Muscle of arm (tissue), 12 donors: ENCODE data around the gene KLF1. TPM values are rescaled to one million over a fixed set of nuclear protein-coding genes. Genes with fewer than 3 reads are reported as not detected.
"Not testable (repeated sequence)": the region's sequence is repeated elsewhere in the genome, so short reads cannot be mapped to it uniquely, and the experiment has no call there.

Experiments used
- DNase-seq: peaks from one replicate; pipeline ENCODE4 v3.0.0-alpha.2; 2013
- polyA plus RNA-seq, 12 donors: library from polyadenylated mRNA; unstranded; fragments of 120-200 nt; gene quantifications; one replicate each; pipeline ENCODE4 v1.2.1, GENCODE V29; 2013; ENCODE audit not compliant: insufficient read length in 12 of 12

The KLF1 gene
- polyA plus RNA-seq, 12 donors = 0.15 to 2.8 (median 0.43) TPM; not detected in 2

- DNase-seq = peak; percentile 63
Observed at GRCh38 chr19:12867120-12868099, 19.6 kb downstream of the KLF1 start.

GRCh38 chr19:12866416-12867119, 20.4 kb downstream of the KLF1 start:
- no peak for DNase-seq

DNA sequence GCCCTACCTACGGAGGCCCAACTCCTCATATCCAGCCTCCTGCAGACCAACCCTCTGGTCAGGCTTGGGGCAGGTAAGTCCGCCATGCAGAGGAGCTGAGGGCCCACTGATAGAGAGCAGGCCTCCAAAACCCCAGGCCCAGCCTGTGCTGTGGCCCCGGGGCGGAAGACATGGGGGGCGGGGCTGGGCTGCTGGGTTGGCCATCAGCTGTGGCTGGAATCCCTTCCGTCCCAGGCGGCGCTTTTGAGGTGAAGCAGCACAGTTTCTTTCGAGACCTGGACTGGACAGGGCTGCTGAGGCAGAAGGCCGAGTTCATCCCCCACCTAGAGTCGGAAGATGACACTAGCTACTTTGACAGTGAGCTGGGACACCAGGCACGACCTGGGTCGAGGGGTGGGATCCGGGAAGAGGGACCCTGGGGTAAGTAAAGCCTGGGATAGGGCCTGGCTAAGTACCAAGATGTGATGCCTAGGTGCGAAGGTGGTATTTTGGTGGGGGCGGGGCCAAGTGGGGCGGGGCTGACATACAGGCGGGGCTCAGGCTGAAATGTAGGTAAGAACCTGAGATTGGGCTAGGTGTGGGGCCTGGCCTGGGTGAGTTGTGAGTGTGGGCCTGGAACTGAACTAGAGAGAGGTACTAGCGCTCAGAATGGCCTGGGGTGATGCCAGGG, 21.1 kb downstream of the KLF1 start:
- DNase-seq = no peak

GRCh38 chr19:12864721-12865715, 22.0 kb downstream of the KLF1 start:
- DNase-seq = no peak

DNA sequence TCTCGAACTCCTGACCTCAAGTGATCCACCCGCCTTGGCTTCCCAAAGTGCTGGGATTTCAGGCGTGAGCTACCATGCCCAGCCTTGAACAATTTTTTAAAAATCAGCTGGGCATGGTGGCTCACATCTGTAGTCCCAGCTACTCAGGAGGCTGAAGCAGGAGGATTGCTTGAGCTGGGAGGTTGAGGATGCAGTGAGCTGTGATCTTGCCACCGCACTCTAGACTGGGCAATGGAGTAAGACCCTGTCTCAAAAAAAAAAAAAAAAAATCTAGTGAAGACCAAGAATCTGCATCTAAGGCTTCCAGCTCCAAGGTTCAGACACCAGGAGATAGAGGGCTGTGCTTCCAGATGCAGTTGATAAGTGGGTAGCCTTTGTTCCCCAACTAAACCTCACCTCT, 22.9 kb downstream of the KLF1 start:
- DNase-seq = no peak

DNA sequence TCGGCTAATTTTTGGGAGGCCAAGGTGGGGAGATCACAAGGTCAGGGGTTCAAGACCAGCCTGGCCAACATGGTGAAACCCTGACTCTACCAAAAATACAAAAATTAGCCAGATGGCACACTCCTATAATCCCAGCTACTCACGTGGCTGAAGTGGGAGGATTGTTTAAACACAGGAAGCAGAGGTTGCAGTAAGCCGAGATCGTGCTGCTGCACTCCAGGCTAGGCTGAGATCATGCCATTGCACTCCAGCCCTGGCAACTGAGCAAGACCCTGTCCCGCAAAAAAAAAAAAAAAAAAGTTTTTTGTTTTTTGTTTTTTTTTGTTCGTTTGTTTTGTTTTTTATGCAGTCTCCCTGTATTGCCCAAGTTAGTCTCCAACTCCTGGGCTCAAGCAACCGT, 27.5 kb downstream of the KLF1 start:
- no peak for DNase-seq

DNA sequence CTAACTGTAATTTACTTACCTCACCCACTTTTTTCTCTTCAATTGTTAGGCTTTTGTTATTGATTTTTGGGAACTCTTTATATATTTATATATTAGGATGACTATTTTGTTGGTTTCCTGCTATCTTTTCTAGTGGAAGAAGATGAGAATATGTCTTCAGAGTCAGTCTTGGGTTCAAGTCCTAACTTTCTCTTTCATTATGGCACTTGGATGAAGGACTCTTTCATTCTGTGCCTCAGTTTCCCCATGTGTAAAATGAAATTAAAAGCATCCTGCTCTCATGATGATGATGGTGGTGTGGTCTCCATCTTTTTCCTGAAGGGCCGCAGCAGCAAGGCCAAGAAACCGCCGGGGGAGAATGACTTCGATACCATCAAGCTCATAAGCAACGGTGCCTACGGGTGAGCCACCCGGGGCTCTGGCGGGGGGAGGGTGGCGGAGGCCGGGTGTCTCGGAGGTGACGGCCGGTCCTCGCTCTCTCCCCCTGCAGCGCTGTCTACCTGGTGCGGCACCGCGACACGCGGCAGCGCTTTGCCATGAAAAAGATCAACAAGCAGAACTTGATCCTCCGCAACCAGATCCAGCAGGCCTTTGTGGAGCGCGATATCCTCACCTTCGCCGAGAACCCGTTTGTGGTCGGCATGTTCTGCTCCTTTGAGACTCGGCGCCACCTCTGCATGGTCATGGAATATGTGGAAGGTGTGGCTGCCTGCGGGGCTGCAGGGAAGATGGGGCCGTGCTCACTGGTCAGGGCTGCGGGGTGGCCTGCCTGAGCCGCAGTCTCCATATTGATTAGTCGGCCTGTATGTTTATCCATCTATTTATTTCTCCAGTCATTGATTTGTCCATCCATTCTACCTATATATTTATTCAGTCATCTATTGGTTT, 28.7 kb downstream of the KLF1 start:
- no peak for DNase-seq

- no peak for DNase-seq
Observed at GRCh38 chr19:12856653-12857052, 30.3 kb downstream of the KLF1 start.

DNA sequence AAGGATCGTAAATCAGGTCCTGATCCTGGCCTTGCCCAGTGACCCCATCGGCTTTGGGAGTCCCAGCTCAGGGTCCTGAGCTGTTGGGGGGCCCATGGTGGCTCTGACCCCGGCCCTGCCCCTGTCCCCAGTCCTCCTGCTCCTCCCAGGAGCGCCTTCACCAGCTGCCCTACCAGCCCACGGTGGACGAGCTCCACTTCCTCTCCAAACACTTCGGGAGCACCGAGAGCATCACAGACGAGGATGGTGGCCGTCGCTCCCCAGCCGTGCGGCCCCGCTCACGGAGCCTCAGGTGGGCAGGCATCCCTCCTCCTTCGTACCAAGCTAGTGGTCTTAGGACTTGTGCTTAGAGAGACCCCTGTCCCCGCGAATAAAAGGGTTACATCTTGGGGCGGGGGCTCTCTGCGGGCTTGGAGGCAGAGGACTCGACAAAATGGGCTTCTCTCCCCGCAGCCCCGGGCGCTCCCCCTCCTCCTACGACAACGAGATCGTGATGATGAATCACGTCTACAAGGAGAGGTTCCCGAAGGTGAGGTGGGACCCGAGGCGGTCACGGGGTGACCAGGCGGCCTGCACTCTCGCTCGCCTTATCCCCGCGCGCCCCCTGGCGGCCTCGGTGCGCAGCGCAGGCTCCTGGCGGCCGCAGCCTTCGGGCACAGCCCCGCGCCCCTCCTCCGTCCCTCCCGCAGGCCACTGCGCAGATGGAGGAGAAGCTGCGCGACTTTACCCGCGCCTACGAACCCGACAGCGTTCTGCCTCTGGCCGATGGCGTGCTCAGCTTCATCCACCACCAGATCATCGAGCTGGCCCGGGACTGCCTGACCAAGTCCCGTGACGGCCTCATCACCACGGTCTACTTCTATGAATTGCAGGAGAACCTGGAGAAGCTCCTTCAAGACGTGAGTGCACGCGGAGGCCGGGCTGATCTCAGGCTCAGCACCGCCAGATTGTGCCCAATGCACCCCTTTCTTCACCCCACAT, 39.6 kb downstream of the KLF1 start:
- DNase-seq = peak; percentile 84

DNA sequence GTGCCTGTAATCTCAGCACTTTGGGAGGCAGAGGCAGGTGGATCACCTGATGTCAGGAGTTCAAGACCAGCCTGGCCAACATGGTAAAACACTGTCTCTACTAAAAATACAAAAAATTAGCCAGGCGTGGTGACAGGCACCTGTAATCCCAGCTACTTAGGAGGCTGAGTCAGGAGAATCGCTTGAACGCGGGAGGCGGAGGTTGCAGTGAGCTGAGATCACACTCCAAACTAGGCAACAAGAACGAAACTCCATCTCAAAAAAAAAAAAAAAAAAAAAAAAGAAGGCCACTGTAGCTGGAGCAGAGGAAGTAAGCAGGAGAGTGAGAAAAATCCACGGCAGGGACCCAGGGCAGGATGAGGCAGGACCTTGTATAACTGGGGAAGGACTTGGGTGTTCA, 40.4 kb downstream of the KLF1 start:
- not testable (repeated sequence) for DNase-seq

DNA sequence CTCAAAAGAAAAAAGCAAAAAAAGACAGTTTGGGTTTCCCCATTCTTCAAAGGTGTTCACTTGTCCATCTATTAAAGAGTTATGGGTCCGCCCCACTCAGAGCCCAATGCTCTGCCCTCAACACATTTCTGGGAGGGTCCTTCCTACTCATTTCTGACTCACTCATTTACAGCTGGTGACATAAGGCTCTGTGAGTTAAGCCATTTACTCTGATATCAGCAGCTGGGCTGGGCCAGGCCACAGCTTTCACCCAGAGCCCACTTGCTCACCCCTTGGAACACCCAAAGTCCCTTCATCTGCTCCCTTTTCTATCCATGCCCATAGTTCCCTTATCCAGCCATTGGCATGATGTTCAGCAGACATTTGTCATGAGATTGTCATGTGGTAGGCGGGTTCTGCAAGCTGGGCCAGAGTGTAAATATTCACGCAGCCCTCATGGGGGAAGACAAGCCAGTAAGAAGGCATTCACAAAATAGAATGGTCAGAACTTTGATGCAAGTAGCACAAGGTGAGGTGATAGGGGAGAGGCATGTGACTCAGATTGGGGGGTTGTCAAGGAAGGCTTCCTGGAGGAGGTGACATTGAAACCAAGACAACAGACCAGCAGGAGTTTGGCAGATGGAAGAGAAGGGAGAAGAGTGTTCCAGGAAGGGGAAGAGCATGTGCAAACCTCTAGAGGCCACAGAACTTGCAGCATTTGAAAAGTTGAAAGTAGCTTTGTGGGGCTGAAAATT, 42.8 kb downstream of the KLF1 start:
- DNase-seq = no peak

- no peak for DNase-seq
Observed at GRCh38 chr19:12843328-12843727, 43.7 kb downstream of the KLF1 start.

GRCh38 chr19:12842511-12842910, 44.5 kb downstream of the KLF1 start:
- DNase-seq = no peak

DNA sequence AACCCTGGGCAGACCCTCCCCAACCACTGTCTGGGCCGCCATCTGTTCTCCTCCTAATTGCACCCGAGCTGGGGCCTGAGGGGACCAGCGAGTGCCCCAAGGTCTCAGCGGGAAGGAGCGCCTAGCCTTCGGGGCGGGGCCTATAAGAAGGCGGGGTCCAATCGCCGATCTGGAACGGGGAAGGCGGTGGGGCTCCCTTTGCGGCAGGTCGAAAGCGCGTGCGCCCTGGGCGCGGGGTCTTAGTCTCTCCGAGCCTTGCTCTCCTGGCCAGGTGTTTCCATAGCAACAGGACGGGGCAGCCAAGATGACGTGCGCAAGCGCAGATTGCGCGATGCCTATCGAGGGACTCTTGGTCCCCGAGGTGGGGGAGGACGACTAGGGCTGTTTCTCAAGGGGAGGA, 45.9 kb downstream of the KLF1 start:
- no peak for DNase-seq

GRCh38 chr19:12840091-12841079, 46.6 kb downstream of the KLF1 start:
- DNase-seq = no peak

GRCh38 chr19:12838886-12839756, 47.9 kb downstream of the KLF1 start:
- DNase-seq = no peak
